GM23338 (cell line): ENCODE measurements around the gene NUMBL.

Experiments used
- CREB1 ChIP-seq: fragments of 250-450 bp; sonication (Bioruptor Pico); IDR thresholded peaks from 2 replicates; pipeline ENCODE4 v1.5.0; 2020; ENCODE audit warnings: low read depth, mild to moderate bottlenecking, moderate library complexity
- CTCF ChIP-seq, 2 experiments: fragments of 200-600 bp in 1 of 2; sonication (generic) in 1 of 2; conservative IDR thresholded peaks; 2 replicates each; pipeline versions ENCODE4 v1.5.1 to v1.6.1; 2016 to 2017; ENCODE audit warnings: antibody characterized with exemption in 2 of 2, low read depth in 2 of 2, mild to moderate bottlenecking in 2 of 2, moderate library complexity in 1 of 2
- ETS1 ChIP-seq: IDR thresholded peaks from 2 replicates; pipeline ENCODE4 v1.6.1; 2016; ENCODE audit warnings: antibody characterized with exemption
- EZH2 ChIP-seq: fragments of 200-600 bp; sonication (generic); IDR thresholded peaks from one replicate; pipeline ENCODE4 v1.8.0; 2017; ENCODE audit warnings: antibody characterized with exemption, mild to moderate bottlenecking, low read depth; ENCODE audit not compliant: unreplicated experiment
- POLR2AphosphoS5 ChIP-seq: IDR thresholded peaks from 2 replicates; pipeline ENCODE4 v1.6.1; 2016; ENCODE audit warnings: antibody characterized with exemption, low read depth
- ZNF114 ChIP-seq: fragments of 250-450 bp; sonication (Bioruptor Pico); IDR thresholded peaks from 2 replicates; pipeline ENCODE4 v1.5.0; 2020; ENCODE audit warnings: mild to moderate bottlenecking, moderate library complexity

- TF ChIP-seq POLR2AphosphoS5 (no peak), CTCF (conservative IDR thresholded peaks at IDR 0.05; ENCODE audit: low read depth in 2 of 2) (no peak), EZH2 (no peak), ZNF114 (CRISPR knock-in tag) (no peak), CREB1 (CRISPR knock-in tag) (no peak), ETS1 (no peak)
These were observed 70.3 kb downstream of the NUMBL start for GRCh38 chr19:40620161-40620485.
